ENCODE results near the gene IFNGR2.

DNA sequence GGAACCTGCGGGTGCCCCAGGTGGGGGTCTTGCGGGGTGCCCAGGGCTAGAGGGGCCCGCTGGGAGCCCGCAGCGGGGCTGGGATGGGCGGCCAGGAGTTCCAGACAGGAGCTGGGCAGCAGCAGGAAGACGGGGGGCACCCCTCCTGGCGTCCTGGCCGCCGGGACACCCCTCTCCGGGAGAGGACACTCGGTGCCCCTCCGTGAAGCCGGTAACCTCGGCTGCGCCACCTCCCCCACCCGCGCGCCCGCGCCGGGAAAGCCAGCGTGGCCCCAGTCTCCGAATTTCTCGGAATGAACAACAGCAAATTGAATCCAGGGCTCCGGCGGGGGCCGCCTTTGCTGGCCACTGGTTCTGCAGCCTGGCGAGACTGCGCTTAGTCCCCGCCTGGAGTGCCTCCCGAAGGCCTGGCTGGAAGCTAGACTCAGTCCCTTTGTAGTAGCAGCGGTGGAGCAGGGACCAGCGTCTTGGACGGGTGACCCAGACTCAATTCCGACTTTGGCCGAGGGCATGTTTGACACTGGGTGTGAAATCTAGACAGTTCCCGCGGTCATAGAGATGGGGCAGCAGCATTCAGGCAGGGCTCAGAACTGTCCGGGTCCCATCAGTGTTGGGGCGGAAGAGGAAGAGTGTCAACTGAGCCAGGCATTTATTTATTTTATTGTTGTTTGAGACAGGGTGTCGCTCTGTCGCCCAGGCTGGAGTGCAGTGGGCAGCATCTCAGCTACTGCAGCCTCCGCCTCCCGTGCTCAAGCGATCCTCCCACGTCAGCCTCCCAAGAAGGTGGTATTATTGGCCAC lies 773 bp downstream of the IFNGR2 start:
- TF ChIP-seq CTCF (IDR thresholded peaks at IDR 0.05) (no peak), POLR2A (IDR thresholded peaks at IDR 0.05) (peak; percentile 70)
